Right lobe of liver (tissue), 4 donors: ENCODE measurements around the gene ERBB4.

Experiments
- POLR2A ChIP-seq: fragments of 450-650 bp; IDR thresholded peaks from one replicate; pipeline ENCODE4 v1.6.1; 2017; ENCODE audit warnings: antibody characterized with exemption, mild to moderate bottlenecking
- TF ChIP-seq, protein P1 (sequence below), 4 donors: fragments of 200-600 bp in 3 of 4; fragments of 450-650 bp in 1 of 4; IDR thresholded peaks; one replicate each; pipeline versions ENCODE4 v1.5.1 to v1.8.0; 2016 to 2022; ENCODE audit warnings: antibody characterized with exemption in 4 of 4, mild to moderate bottlenecking in 2 of 4
- donor health status: DM: no; HTN: no; CAD: no.
- donor health status: DM: no; HTN: no; CAD: no.
- donor health status: DM: no; HTN: yes; CAD: no.

DNA sequence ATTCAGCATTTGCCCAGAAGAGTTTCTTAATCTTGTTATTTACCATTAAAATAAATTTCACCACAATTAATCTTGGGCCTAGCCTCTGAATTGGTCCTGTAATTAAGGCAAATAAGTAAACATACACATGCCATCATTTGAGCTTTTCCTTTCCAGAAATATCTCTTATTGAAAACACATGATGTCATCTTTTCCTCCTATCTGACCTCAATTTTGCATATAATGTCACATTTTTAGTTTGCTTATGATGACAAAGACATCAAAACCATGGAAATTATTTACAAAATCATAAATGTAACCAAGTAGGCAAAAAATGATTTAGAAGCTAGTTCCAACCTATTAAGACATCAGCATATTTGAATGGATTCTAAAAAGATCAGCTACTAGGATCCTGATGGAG lies 915.5 kb downstream of the ERBB4 start:
- TF ChIP-seq, protein P1, sequence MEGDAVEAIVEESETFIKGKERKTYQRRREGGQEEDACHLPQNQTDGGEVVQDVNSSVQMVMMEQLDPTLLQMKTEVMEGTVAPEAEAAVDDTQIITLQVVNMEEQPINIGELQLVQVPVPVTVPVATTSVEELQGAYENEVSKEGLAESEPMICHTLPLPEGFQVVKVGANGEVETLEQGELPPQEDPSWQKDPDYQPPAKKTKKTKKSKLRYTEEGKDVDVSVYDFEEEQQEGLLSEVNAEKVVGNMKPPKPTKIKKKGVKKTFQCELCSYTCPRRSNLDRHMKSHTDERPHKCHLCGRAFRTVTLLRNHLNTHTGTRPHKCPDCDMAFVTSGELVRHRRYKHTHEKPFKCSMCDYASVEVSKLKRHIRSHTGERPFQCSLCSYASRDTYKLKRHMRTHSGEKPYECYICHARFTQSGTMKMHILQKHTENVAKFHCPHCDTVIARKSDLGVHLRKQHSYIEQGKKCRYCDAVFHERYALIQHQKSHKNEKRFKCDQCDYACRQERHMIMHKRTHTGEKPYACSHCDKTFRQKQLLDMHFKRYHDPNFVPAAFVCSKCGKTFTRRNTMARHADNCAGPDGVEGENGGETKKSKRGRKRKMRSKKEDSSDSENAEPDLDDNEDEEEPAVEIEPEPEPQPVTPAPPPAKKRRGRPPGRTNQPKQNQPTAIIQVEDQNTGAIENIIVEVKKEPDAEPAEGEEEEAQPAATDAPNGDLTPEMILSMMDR (IDR thresholded peaks at IDR 0.05), result no peak
- TF ChIP-seq POLR2A, result no peak
